GM19025 (cell line): Measurements from ENCODE around the gene TMEM203.

Experiments
- ATAC-seq: cut with Tn5 transposase; IDR thresholded peaks from one replicate; pipeline ENCODE4 v1.9.1; 2021; ENCODE audit warnings: mild to moderate bottlenecking, low read depth, moderate library complexity; ENCODE audit not compliant: unreplicated experiment

Gene TMEM203

DNA sequence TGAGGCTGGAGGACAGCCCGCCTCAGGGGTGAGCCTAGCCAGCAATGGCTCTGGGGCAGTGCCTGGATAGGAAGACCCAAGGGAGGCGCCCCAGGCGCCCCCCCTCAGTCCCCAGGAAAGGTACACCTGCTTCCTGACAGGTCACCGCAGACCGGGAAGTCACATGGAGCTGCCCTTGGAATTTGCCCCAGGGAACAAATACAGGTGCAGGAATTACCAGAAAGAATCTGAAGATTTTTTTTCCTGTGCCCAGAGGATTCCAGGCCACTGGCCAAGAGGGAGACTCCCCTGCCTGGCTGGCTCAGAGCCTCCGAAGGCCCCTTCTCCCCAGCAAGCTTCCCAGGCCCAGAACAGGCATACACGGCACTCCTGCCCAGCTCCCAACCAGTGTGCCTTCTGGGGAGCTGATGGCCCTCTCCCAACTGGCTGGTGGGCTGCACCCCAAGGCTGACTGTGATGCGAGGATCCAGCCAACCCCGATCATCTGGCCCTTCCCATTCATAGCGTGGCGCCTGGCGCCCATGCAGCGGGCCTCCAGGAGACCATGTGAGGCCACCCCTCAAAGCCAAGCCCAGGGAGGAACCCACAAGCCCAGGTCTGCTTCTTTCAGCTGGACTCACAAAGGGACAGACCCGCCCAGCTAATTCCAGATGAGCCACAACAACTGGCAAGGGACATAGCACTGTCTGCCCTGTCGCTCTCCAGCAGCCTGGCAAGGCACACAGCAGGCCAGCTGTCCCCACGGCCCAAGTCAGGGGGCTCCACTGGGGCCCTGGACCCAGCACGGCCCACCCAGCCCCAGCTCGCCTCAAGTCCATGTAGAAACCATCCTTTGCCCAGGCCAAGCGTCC lies 7.2 kb downstream of the TMEM203 start:
- ATAC-seq = no peak

- no peak for ATAC-seq
Measured at GRCh38 chr9:137195525-137196220, 9.8 kb downstream of the TMEM203 start.

DNA sequence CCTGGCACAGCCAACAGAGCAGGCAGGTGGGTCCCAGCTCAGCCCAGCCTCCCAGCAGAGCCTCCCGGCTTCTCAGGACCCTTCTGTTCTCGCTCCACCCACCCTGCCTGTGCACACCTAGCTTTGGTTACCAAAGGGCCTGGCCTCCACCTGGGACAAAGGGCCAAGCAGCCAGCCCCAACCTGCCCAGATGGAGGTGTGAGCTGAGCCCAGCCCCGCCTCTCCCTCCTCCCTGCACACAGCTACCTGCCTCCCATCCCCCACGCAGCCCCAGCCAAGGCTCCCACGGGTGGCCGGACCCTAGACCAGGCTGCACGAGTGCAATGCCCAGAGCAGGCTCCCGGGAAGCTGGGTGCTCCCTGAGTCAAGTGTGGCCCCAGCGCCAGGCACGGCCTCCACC lies 10.5 kb downstream of the TMEM203 start:
- ATAC-seq = no peak

GRCh38 chr9:137194388-137194787 lies 11.1 kb downstream of the TMEM203 start:
- no peak for ATAC-seq

GRCh38 chr9:137193771-137194170 lies 11.7 kb downstream of the TMEM203 start:
- no peak for ATAC-seq

GRCh38 chr9:137192859-137193258 lies 12.6 kb downstream of the TMEM203 start:
- ATAC-seq = no peak

- ATAC-seq = no peak
Measured at GRCh38 chr9:137192448-137192780, 13.0 kb downstream of the TMEM203 start.

- ATAC-seq = no peak
Measured at GRCh38 chr9:137191691-137192447, 13.6 kb downstream of the TMEM203 start.

- ATAC-seq = no peak
Measured at GRCh38 chr9:137191245-137191644, 14.2 kb downstream of the TMEM203 start.

- no peak for ATAC-seq
Measured at GRCh38 chr9:137190315-137190856, 15.1 kb downstream of the TMEM203 start.

DNA sequence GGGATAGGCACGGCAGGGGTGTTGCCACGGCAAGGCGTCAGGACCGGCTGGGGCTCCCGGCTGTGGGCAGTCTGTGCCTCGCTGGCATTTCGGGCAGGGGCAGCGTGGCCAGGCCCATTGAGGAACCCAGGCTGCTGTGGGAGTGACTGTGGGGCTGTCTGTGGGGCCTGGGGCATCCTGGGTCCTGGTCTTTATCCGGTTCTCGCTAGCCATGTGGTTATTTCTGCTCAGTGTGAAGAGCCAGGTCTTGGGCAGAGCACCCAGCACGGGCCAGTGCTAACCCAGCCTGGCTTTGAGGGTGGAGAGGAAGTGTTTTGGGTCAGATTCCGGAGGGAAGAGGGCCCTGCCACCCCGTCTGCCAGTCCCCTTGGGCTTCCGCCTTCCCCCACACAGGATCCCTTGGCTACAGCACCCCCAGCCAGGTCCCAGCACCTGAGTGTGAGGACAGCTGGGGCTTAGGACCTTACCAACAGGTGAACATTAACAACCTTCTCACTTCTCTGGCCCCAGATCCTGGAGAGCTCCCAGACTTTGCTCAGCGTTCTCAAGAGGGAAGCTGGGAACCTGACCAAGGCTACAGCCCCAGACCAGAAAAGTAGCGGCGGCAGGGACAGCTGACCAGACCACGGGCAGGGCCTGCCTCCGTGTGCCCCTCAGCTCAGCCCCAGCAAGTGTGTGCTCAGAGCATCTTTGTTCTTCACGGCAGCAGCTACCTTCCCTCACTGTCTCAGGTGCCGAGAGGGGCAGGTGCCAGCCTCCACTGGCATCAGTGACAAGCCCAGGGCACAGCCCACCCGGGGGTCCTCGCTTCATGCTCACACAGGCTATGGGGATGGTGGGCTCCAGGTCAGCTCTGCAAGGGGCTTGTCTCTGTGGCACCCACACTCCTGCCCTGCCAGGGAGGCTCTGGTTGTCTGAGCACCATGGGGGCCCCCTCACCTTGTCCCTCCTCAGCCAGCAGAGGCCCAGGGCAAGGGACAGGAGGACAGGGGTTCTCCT lies 15.9 kb downstream of the TMEM203 start:
- ATAC-seq = no peak

GRCh38 chr9:137188490-137189296 lies 16.8 kb downstream of the TMEM203 start, which contains the start of the genes ANAPC2 and SSNA1:
ANAPC2 (minus strand) TSS chr9:137188560; CDS start chr9:137188532, 28 bp downstream.
SSNA1 (plus strand) TSS chr9:137188676; CDS start chr9:137188727, 51 bp downstream.
- peak; percentile 77 for ATAC-seq

DNA sequence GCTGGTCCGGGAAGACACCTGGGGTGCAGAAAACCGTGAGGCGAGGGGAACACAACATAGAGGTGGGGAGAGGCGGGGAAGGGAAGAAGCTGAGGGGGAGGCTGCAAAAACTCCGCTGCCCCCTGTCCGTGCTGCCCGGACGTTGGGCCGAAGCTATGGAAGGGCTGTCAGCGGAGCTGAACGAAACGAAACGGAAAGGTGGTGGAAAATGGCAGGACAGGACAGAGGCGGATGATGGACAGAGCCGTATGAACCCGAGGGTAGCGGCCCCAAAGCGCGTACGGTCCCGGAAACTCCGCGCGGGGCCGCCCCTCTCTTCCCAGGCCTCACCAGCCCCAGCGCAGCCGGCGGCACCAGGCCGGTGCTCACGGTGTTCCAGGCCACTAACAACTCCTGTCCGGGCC lies 17.4 kb downstream of the TMEM203 start:
- ATAC-seq = no peak

DNA sequence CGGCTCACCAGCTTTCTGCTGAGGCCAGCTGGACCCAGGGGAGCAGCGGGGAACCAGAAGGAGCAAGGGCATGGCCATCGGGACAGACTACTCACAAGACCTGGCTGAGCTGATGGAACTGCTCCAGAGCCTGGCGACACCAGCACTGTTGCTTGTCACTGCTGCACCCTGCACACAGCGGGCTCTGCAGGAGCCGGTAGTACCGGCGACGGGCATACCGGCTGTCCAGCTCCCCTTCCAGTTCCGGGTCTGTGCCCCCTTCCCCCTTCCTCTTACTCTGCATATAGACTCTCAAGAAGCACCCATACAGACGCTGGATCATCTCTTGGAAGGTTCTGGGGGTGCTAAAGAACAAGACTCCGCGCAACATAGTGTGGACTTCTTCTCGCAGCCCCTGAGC lies 18.1 kb downstream of the TMEM203 start:
- ATAC-seq = no peak

DNA sequence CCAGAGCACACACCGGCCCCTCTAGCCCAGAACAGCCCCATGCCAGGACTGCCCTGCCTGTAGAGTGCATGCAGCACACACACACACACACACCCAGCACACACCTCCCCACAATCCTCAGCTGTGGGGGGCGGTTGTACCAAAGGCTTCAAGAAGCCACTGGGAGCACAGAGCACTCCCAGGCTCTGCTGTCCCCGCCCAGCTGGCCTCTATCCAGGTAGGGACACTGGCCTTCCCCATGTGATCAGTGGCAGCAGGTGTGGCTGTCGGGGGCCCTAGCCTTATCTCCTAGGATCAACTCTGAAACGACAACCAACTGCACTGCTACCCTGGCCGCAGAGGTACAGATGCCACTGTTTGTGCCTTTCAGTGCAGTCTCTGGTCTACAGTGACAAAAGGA lies 19.1 kb downstream of the TMEM203 start:
- ATAC-seq = no peak

DNA sequence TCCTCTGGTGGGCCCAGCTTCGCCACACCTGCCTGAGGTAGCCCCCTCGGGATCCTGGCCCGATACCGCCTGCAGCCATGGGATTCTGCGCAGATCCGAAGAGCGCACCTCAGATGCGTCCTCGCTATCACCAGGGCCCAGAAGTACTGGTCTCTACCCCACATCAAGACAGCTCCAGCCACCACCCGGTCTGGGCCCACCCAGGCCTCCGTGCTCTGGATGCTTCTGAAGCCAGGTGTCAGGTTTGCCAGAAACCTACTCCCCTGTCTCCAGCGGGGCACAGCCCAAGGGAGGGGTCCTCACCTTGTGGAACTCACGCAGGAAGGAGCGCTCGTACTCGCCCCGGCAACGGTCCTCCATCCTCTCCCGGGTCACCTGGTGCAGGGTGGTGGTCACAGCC lies 19.5 kb downstream of the TMEM203 start:
- ATAC-seq = no peak

GRCh38 chr9:137184881-137185660 lies 20.4 kb downstream of the TMEM203 start:
- ATAC-seq = no peak

DNA sequence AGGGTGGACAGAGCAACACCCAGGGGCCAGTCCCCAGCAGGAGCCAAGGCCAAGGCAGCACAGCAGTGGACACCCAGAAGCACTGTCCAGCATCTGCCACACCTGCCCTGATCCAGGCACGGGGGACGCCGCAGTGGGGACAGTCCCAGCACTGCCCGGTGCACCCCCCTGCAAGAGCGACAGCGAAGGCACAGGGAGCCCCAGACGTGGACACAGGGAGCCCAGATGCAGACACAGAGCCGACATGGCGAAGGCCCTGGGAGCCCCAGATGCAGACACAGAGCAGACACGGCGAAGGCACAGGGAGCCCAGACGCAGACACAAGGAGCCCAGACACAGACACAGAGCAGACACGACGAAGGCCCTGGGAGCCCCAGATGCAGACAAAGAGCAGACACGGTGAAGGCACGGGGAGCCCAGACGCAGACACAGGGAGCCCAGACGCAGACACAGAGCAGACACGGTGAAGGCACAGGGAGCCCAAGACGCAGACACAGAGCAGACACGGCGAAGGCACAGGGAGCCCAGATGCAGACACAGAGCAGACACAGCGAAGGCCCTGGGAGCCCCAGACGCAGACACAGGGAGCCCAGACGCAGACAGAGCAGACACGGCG lies 21.4 kb downstream of the TMEM203 start:
- ATAC-seq = no peak
